RWPE2 (cell line): ENCODE results near the gene LIN7A.

Experiments
- ATAC-seq: fragments of 200-7000 bp; cut with Tn5 transposase; 3 replicates; pipeline ENCODE4 v1.9.1; 2021; ENCODE audit warnings: low read depth
- DNase-seq: peaks from one replicate; pipeline ENCODE4 v3.0.0-alpha.2; 2020; ENCODE audit warnings: low spot score
- H3K27ac ChIP-seq: fragments of 450-650 bp; 2 replicates; pipeline ENCODE4 v1.5.1; 2017; ENCODE audit warnings: mild to moderate bottlenecking; ENCODE audit not compliant: poor library complexity, severe bottlenecking
- H3K27me3 ChIP-seq: fragments of 250-450 bp; sonication (Bioruptor Pico); 2 replicates; pipeline ENCODE4 v1.5.1; 2021; ENCODE audit warnings: mild to moderate bottlenecking, moderate library complexity; ENCODE audit not compliant: insufficient read depth, poor library complexity, severe bottlenecking
- H3K36me3 ChIP-seq: fragments of 250-450 bp; sonication (Bioruptor Pico); 2 replicates; pipeline ENCODE4 v1.5.1; 2020; ENCODE audit warnings: low read depth, mild to moderate bottlenecking, moderate library complexity
- H3K4me1 ChIP-seq: fragments of 250-450 bp; sonication (Bioruptor Pico); 2 replicates; pipeline ENCODE4 v1.5.1; 2021; ENCODE audit warnings: mild to moderate bottlenecking, moderate library complexity; ENCODE audit not compliant: insufficient read depth, poor library complexity, severe bottlenecking
- H3K4me3 ChIP-seq: fragments of 250-450 bp; sonication (Bioruptor Pico); 2 replicates; pipeline ENCODE4 v1.5.1; 2021; ENCODE audit warnings: mild to moderate bottlenecking, moderate library complexity; ENCODE audit not compliant: severe bottlenecking
- H3K9me3 ChIP-seq: fragments of 250-450 bp; sonication (Bioruptor Pico); 2 replicates; pipeline ENCODE4 v1.5.1; 2021; ENCODE audit warnings: mild to moderate bottlenecking, moderate library complexity; ENCODE audit not compliant: severe bottlenecking
- TF ChIP-seq, protein P1 (sequence below): fragments of 450-650 bp; IDR thresholded peaks from one replicate; pipeline ENCODE4 v1.5.1; 2017; ENCODE audit warnings: mild to moderate bottlenecking, moderate library complexity; ENCODE audit not compliant: poor library complexity, severe bottlenecking

Gene LIN7A

GRCh38 chr12:80938397-80938796 is 663 bp upstream of the LIN7A start:
- H3K9me3 ChIP-seq, result no peaks in the 10 kb centered on the region
- ATAC-seq (no peak), DNase-seq (no peak)
- TF ChIP-seq, protein P1, sequence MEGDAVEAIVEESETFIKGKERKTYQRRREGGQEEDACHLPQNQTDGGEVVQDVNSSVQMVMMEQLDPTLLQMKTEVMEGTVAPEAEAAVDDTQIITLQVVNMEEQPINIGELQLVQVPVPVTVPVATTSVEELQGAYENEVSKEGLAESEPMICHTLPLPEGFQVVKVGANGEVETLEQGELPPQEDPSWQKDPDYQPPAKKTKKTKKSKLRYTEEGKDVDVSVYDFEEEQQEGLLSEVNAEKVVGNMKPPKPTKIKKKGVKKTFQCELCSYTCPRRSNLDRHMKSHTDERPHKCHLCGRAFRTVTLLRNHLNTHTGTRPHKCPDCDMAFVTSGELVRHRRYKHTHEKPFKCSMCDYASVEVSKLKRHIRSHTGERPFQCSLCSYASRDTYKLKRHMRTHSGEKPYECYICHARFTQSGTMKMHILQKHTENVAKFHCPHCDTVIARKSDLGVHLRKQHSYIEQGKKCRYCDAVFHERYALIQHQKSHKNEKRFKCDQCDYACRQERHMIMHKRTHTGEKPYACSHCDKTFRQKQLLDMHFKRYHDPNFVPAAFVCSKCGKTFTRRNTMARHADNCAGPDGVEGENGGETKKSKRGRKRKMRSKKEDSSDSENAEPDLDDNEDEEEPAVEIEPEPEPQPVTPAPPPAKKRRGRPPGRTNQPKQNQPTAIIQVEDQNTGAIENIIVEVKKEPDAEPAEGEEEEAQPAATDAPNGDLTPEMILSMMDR, result no peak
- no peak overlapping the region for H3K4me3 ChIP-seq
- H3K27me3 ChIP-seq, result peaks cover 55% of the 10 kb centered on the region
- no peaks in the 10 kb centered on the region for H3K4me1 ChIP-seq
- H3K36me3 ChIP-seq, result no peaks in the 10 kb centered on the region
- H3K27ac ChIP-seq, result no peak overlapping the region

DNA sequence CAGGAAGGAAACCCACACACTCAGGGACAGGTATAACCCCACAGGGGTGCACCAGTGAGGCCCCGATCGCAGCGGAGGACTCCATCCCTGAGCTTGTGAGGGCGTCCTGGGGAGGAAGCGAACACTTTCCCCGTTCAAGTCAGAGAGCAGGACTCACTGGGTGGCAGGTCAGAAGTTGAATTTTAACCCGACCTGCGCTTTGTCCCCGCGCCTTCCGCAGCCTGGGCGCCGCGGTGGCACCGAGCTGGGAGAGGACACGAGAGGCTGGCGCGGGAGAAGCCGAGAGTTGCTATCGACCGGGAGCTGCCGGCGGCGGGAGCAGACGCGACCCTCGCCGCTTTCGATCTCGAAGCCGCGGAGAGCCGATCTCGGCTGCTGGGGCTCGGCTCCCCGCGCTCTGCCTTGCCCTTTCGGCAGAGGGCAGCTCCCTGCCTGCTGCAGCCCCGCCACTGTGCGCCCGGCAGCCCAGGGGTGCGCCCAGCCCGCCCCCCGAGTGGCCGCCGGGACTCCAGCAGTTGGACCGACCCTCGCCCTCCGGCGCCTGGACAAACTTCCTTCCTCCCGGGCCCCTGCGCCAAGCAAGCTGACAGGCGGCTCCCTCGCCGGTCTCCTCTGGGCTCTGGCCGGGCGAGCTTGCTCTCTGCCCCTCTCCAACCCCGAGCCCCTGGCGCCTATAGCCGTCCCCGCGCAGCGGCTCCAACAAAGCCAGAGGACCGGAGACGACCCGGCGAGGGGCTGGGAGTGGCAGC is 918 bp downstream of the LIN7A start:
- TF ChIP-seq, protein P1, result no peak
- H3K4me3 ChIP-seq, result peak overlapping the region; percentile 28

DNA sequence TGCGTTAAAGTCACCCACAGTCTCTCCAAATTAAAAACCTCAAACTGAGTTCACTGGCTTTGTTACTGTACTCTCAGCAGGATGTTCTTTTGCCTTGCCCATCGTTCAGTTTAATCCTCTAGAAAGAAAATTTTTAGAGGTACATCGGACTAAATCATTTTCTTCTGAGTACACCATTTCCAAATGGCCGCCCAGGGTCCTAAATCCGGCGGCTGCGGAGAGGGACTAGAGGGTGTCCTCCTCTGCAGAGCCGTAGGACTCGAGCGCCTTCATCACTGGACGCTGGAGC is 1.4 kb downstream of the LIN7A start:
- DNase-seq, result no peak
- ATAC-seq, result no peak
- Histone ChIP-seq H3K4me3 (peak overlapping the region; percentile 28), H3K27ac (no peak overlapping the region), H3K9me3 (no peaks in the 10 kb centered on the region), H3K4me1 (no peaks in the 10 kb centered on the region), H3K27me3 (peaks cover 65% of the 10 kb centered on the region), H3K36me3 (no peaks in the 10 kb centered on the region)
- TF ChIP-seq, protein P1, result no peak

More for the DNA sequence above, 918 bp downstream of the LIN7A start:
- H3K27me3 ChIP-seq, result peaks cover 65% of the 10 kb centered on the region
- no peaks in the 10 kb centered on the region for H3K36me3 ChIP-seq
- ATAC-seq (peak; percentile 76), DNase-seq (peak; percentile 48)
- H3K4me1 ChIP-seq, result no peaks in the 10 kb centered on the region
- no peaks in the 10 kb centered on the region for H3K9me3 ChIP-seq
- H3K27ac ChIP-seq, result no peak overlapping the region

- H3K36me3 ChIP-seq, result no peaks in the 10 kb centered on the region
- H3K4me1 ChIP-seq, result no peaks in the 10 kb centered on the region
- H3K4me3 ChIP-seq, result no peak overlapping the region
- ATAC-seq, result no peak
- no peak overlapping the region for H3K27ac ChIP-seq
- peaks cover 65% of the 10 kb centered on the region for H3K27me3 ChIP-seq
- TF ChIP-seq, protein P1, result no peak
- no peak for DNase-seq
- H3K9me3 ChIP-seq, result no peaks in the 10 kb centered on the region
These were observed 2.6 kb downstream of the LIN7A start for GRCh38 chr12:80935111-80935510.

DNA sequence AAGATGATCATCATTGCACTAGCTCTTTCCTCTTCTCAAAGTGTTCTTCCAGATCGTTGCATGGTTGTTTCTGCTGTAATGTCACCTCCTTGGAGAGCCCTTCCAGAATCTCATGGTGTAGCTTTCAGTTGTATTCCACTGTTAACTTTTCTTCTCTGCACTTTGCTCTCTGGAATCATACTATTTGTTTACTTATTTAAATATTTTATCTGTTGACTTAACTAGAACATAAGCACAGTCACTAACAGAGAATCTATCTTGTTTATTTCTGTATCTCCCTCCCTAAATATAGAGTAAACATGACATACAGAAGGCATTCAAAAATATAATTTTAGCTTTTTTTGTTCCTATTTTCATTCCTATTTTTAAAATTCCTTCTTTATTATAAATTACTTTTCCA is 11.8 kb downstream of the LIN7A start:
- Histone ChIP-seq H3K27me3 (no peaks in the 10 kb centered on the region), H3K4me1 (no peaks in the 10 kb centered on the region), H3K27ac (no peak overlapping the region), H3K4me3 (no peak overlapping the region), H3K9me3 (no peaks in the 10 kb centered on the region), H3K36me3 (no peaks in the 10 kb centered on the region)
- no peak for ATAC-seq
- TF ChIP-seq, protein P1, result no peak
- DNase-seq, result no peak
